Keratinocyte (primary cell): ENCODE results near the gene GPR146. TPM values are rescaled to one million over a fixed set of nuclear protein-coding genes. Genes with fewer than 3 reads are reported as not detected.

Experiments used
- DNase-seq: peaks from one replicate; pipeline ENCODE4 v3.0.0-alpha.2; 2011; ENCODE audit warnings: low read depth, missing footprints, low spot score
- FAIRE-seq: peaks from 2 replicates; lab custom pipeline; 2011; peaks lifted over from hg19 to GRCh38; lab: Jason Lieb, UNC
- H2AFZ ChIP-seq: 2 replicates; pipeline ENCODE4 v1.6.0; 2012; ENCODE audit warnings: low read length, control low read depth, inconsistent platforms; ENCODE audit not compliant: control insufficient read depth
- H3K27ac ChIP-seq: 2 replicates; pipeline ENCODE4 v1.5.1; 2011; ENCODE audit warnings: low read length; ENCODE audit not compliant: control insufficient read depth, insufficient read depth
- H3K27me3 ChIP-seq: 3 replicates; pipeline ENCODE4 v1.6.0; 2011; ENCODE audit warnings: low read length; ENCODE audit not compliant: control insufficient read depth, insufficient read depth; ENCODE audit errors: extremely low read depth
- H3K36me3 ChIP-seq, 2 experiments: 2 replicates in 1 of 2; 3 replicates in 1 of 2; pipeline ENCODE4 v1.5.1; 2011; ENCODE audit warnings: low read length in 2 of 2, mild to moderate bottlenecking in 1 of 2; ENCODE audit not compliant: control insufficient read depth in 2 of 2, insufficient read depth in 2 of 2; ENCODE audit errors: extremely low read depth in 1 of 2
- H3K4me1 ChIP-seq: 3 replicates; pipeline ENCODE4 v1.5.1; 2011; ENCODE audit warnings: low read length; ENCODE audit not compliant: control insufficient read depth, insufficient read depth; ENCODE audit errors: extremely low read depth
- H3K4me2 ChIP-seq: 3 replicates; pipeline ENCODE4 v1.6.0; 2011; ENCODE audit warnings: low read depth, low read length; ENCODE audit not compliant: control insufficient read depth, insufficient read depth; ENCODE audit errors: extremely low read depth
- H3K4me3 ChIP-seq, 3 experiments: fragments of 200-600 bp in 1 of 3; sonication (generic) in 1 of 3; 2 replicates in 2 of 3; 3 replicates in 1 of 3; pipeline ENCODE4 v1.5.1; 2011 to 2016; ENCODE audit warnings: low read length in 3 of 3, mild to moderate bottlenecking in 3 of 3, control low read depth in 2 of 3, inconsistent platforms in 1 of 3, low read depth in 1 of 3, mixed read lengths in 1 of 3, mixed run types in 1 of 3, moderate library complexity in 1 of 3; ENCODE audit not compliant: control insufficient read depth in 2 of 3, insufficient read depth in 2 of 3; ENCODE audit errors: extremely low read depth in 1 of 3
- H3K79me2 ChIP-seq: 2 replicates; pipeline ENCODE4 v1.6.0; 2012; ENCODE audit warnings: low read length; ENCODE audit not compliant: control insufficient read depth, insufficient read depth
- H3K9ac ChIP-seq: 3 replicates; pipeline ENCODE4 v1.6.0; 2011; ENCODE audit warnings: low read length; ENCODE audit not compliant: control insufficient read depth, insufficient read depth; ENCODE audit errors: extremely low read depth
- H3K9me1 ChIP-seq: 3 replicates; pipeline ENCODE4 v1.6.0; 2011; ENCODE audit warnings: low read length; ENCODE audit not compliant: control insufficient read depth, insufficient read depth; ENCODE audit errors: extremely low read depth
- H3K9me3 ChIP-seq: 2 replicates; pipeline ENCODE4 v1.5.1; 2012; ENCODE audit warnings: low read depth, low read length; ENCODE audit not compliant: control insufficient read depth
- H4K20me1 ChIP-seq: 3 replicates; pipeline ENCODE4 v1.6.0; 2011; ENCODE audit warnings: low read length; ENCODE audit not compliant: control insufficient read depth, insufficient read depth; ENCODE audit errors: extremely low read depth
- CTCF ChIP-seq, 3 experiments: IDR thresholded peaks in 1 of 3; conservative IDR thresholded peaks in 1 of 3; optimal IDR thresholded peaks in 1 of 3; 2 replicates in 2 of 3; 3 replicates in 1 of 3; pipeline versions ENCODE3 to v1.5.1; 2011; ENCODE audit warnings: low read length in 3 of 3, mild to moderate bottlenecking in 3 of 3, moderate library complexity in 2 of 3, control low read depth in 1 of 3, inconsistent platforms in 1 of 3; ENCODE audit not compliant: insufficient read depth in 2 of 3; ENCODE audit errors: extremely low read depth in 1 of 3
- EZH2 ChIP-seq: IDR thresholded peaks from one replicate; pipeline ENCODE4 v1.6.1; 2012; ENCODE audit warnings: inconsistent platforms, mild to moderate bottlenecking, low read length, moderate library complexity
- dilution Hi-C: fragments of 300-500 bp; cut with MboI; formaldehyde crosslinking; loops from one replicate; pipeline ENCODE4 v1.7.0; 2020; ENCODE audit warnings: low sequenced_read_pairs; ENCODE audit not compliant: extremely low pct_ligation_motif_present
- polyA plus RNA-seq, 5 experiments: library from polyadenylated mRNA; depleted of rRNA in 3 of 5; stranded (reverse) in 3 of 5; stranded (forward) in 1 of 5; unstranded in 1 of 5; fragments of >200 nt; gene quantifications; 1 replicate in 1 of 5; 2 replicates in 3 of 5; 3 replicates in 1 of 5; pipeline versions ENCODE4 v1.2.1 to v1.2.3, GENCODE V29; 2011 to 2012; ENCODE audit warnings: missing spikeins in 2 of 5, low read depth in 1 of 5, low replicate concordance in 1 of 5

The GPR146 gene
- polyA plus RNA-seq, 1 donor (not counting 4 experiments of a cell fraction or from before 2014, with no cell fraction given): 0.13 TPM

GRCh38 chr7:1103789-1104515 is 59.6 kb downstream of the GPR146 start:
- Histone ChIP-seq H3K9ac (no peak overlapping the region), H3K27me3 (no peaks in the 10 kb centered on the region), H3K4me1 (no peaks in the 10 kb centered on the region), H3K4me2 (no peak overlapping the region), H3K4me3 (no peak overlapping the region), H3K9me1 (no peaks in the 10 kb centered on the region), H3K27ac (no peak overlapping the region), H3K79me2 (peaks cover 13% of the 10 kb centered on the region), H3K36me3 (peaks cover 0 to 3% of the 10 kb centered on the region in 2 experiments), H4K20me1 (peaks cover 5% of the 10 kb centered on the region), H2AFZ (no peak overlapping the region), H3K9me3 (no peaks in the 10 kb centered on the region)
- TF ChIP-seq EZH2 (no peak), CTCF (optimal IDR thresholded peaks at IDR 0.05 in 1 of 3, IDR thresholded peaks at IDR 0.05 in 1 of 3, conservative IDR thresholded peaks at IDR 0.05 in 1 of 3; ENCODE audit: extremely low read depth in 1 of 3, insufficient read depth in 2 of 3, low read length in 3 of 3) (no peak)
- no peak for FAIRE-seq
- dilution Hi-C loops: no loop called here
- no peak for DNase-seq

- TF ChIP-seq EZH2: no peak
- no peak for TF ChIP-seq CTCF (optimal IDR thresholded peaks at IDR 0.05 in 1 of 3, IDR thresholded peaks at IDR 0.05 in 1 of 3, conservative IDR thresholded peaks at IDR 0.05 in 1 of 3; ENCODE audit: extremely low read depth in 1 of 3, insufficient read depth in 2 of 3, low read length in 3 of 3)
- Histone ChIP-seq H3K9me3 (no peaks in the 10 kb centered on the region), H3K4me1 (no peaks in the 10 kb centered on the region), H3K27ac (no peak overlapping the region), H3K36me3 (peaks cover 0 to 7% of the 10 kb centered on the region in 2 experiments), H3K27me3 (no peaks in the 10 kb centered on the region), H3K79me2 (peaks cover 14% of the 10 kb centered on the region), H2AFZ (no peak overlapping the region), H4K20me1 (peaks cover 5% of the 10 kb centered on the region), H3K9me1 (no peaks in the 10 kb centered on the region), H3K4me2 (no peak overlapping the region), H3K9ac (no peak overlapping the region), H3K4me3 (no peak overlapping the region)
- FAIRE-seq: no peak
- dilution Hi-C loops: no loop called here
- DNase-seq: no peak
Observed at GRCh38 chr7:1104516-1105179, 60.3 kb downstream of the GPR146 start.
